ENCODE measurements around the gene MYCN. TPM values are rescaled to one million over a fixed set of nuclear protein-coding genes. Genes with fewer than 3 reads are reported as not detected.

MYCN gene
- total RNA-seq, 1 experiment from 2014 or later: not detected

- no peaks in the 10 kb centered on the region for H3K9me3 ChIP-seq (ENCODE audit: low read length)
- POLR2A ChIA-PET (ENCODE audit: unreplicated experiment): no interaction called here
- peaks cover 36% of the 10 kb centered on the region for H3K27me3 ChIP-seq (ENCODE audit: low read length)
- H3F3A ChIP-seq (ENCODE audit: low read length, unreplicated experiment): no peaks in the 10 kb centered on the region
- DNase-seq: no peak
- TF ChIP-seq EZH2phosphoT487 (IDR thresholded peaks at IDR 0.05; ENCODE audit: borderline replicate concordance, low read length) (no peak), EZH2 (IDR thresholded peaks at IDR 0.05; ENCODE audit: low read length, unreplicated experiment) (no peak), CTCF (conservative IDR thresholded peaks at IDR 0.05; ENCODE audit: low read depth, low read length) (no peak)
- H2AFZ ChIP-seq (ENCODE audit: low read length): no peak overlapping the region
- no peaks in the 10 kb centered on the region for H3K79me2 ChIP-seq (ENCODE audit: low read length)
- no peaks in the 10 kb centered on the region for H4K20me1 ChIP-seq (ENCODE audit: low read length)
- H3K4me3 ChIP-seq (ENCODE audit: low read length): no peak overlapping the region
- CTCF ChIA-PET: no interaction called here
- no TSS peak for BruUV-seq (replicated peaks)
- no peaks in the 10 kb centered on the region for H3K9me2 ChIP-seq (replicated peaks; ENCODE audit: low read length)
- no peaks in the 10 kb centered on the region for H3K36me3 ChIP-seq (ENCODE audit: low read depth, low read length)
- H3K4me2 ChIP-seq (ENCODE audit: low read length): no peak overlapping the region
- intact Hi-C loops (cut with micrococcal nuclease): no loop called here
- H3K4me1 ChIP-seq (ENCODE audit: insufficient read depth, low read length): no peaks in the 10 kb centered on the region
- no peak overlapping the region for H3K27ac ChIP-seq (ENCODE audit: low read length)
- H3K9ac ChIP-seq (ENCODE audit: low read length): no peak overlapping the region
- ATAC-seq: no peak
Measured at GRCh38 chr2:15934291-15934945, 5.9 kb upstream of the MYCN start.

- no peak for DNase-seq
- H3K79me2 ChIP-seq (ENCODE audit: low read length): no peaks in the 10 kb centered on the region
- TF ChIP-seq EZH2phosphoT487 (IDR thresholded peaks at IDR 0.05; ENCODE audit: borderline replicate concordance, low read length): no peak
- no peak for TF ChIP-seq EZH2 (IDR thresholded peaks at IDR 0.05; ENCODE audit: low read length, unreplicated experiment)
- no peak for TF ChIP-seq CTCF (conservative IDR thresholded peaks at IDR 0.05; ENCODE audit: low read depth, low read length)
- no peaks in the 10 kb centered on the region for H3F3A ChIP-seq (ENCODE audit: low read length, unreplicated experiment)
- no peak overlapping the region for H2AFZ ChIP-seq (ENCODE audit: low read length)
- 0 out of 2 replicates have a peak, but pooled peaks cover 4% of the 10 kb centered on the region for H3K4me1 ChIP-seq (ENCODE audit: insufficient read depth, low read length)
- intact Hi-C loops (cut with micrococcal nuclease): no loop called here
- ChIA-PET POLR2A (ENCODE audit: unreplicated experiment) (no interaction called here), CTCF (no interaction called here)
- no peaks in the 10 kb centered on the region for H3K9me3 ChIP-seq (ENCODE audit: low read length)
- no TSS peak for BruUV-seq (replicated peaks)
- no peaks in the 10 kb centered on the region for H3K9me2 ChIP-seq (replicated peaks; ENCODE audit: low read length)
- H3K27ac ChIP-seq (ENCODE audit: low read length): no peak overlapping the region
- peaks cover 42% of the 10 kb centered on the region for H3K27me3 ChIP-seq (ENCODE audit: low read length)
- no peak overlapping the region for H3K4me2 ChIP-seq (ENCODE audit: low read length)
- H3K4me3 ChIP-seq (ENCODE audit: low read length): no peak overlapping the region
- no peaks in the 10 kb centered on the region for H4K20me1 ChIP-seq (ENCODE audit: low read length)
- no peaks in the 10 kb centered on the region for H3K36me3 ChIP-seq (ENCODE audit: low read depth, low read length)
- H3K9ac ChIP-seq (ENCODE audit: low read length): no peak overlapping the region
- no peak for ATAC-seq
Measured at GRCh38 chr2:15935189-15935588, 5.2 kb upstream of the MYCN start.

- H3K4me2 ChIP-seq (ENCODE audit: low read length): no peak overlapping the region
- no peaks in the 10 kb centered on the region for H3K9me2 ChIP-seq (replicated peaks; ENCODE audit: low read length)
- no peak overlapping the region for H3K9ac ChIP-seq (ENCODE audit: low read length)
- H4K20me1 ChIP-seq (ENCODE audit: low read length): no peaks in the 10 kb centered on the region
- peaks cover 47% of the 10 kb centered on the region for H3K27me3 ChIP-seq (ENCODE audit: low read length)
- H2AFZ ChIP-seq (ENCODE audit: low read length): no peak overlapping the region
- ChIA-PET POLR2A (ENCODE audit: unreplicated experiment) (no interaction called here), CTCF (no interaction called here)
- no peaks in the 10 kb centered on the region for H3K36me3 ChIP-seq (ENCODE audit: low read depth, low read length)
- ATAC-seq (no peak), DNase-seq (no peak)
- H3K4me3 ChIP-seq (ENCODE audit: low read length): no peak overlapping the region
- TF ChIP-seq CTCF (conservative IDR thresholded peaks at IDR 0.05; ENCODE audit: low read depth, low read length): no peak
- TF ChIP-seq EZH2phosphoT487 (IDR thresholded peaks at IDR 0.05; ENCODE audit: borderline replicate concordance, low read length): no peak
- no peak for TF ChIP-seq EZH2 (IDR thresholded peaks at IDR 0.05; ENCODE audit: low read length, unreplicated experiment)
- no peaks in the 10 kb centered on the region for H3F3A ChIP-seq (ENCODE audit: low read length, unreplicated experiment)
- no TSS peak for BruUV-seq (replicated peaks)
- no peaks in the 10 kb centered on the region for H3K79me2 ChIP-seq (ENCODE audit: low read length)
- H3K4me1 ChIP-seq (ENCODE audit: insufficient read depth, low read length): 0 out of 2 replicates have a peak, but pooled peaks cover 6% of the 10 kb centered on the region
- intact Hi-C loops (cut with micrococcal nuclease): no loop called here
- no peaks in the 10 kb centered on the region for H3K9me3 ChIP-seq (ENCODE audit: low read length)
- H3K27ac ChIP-seq (ENCODE audit: low read length): no peak overlapping the region
Measured at GRCh38 chr2:15935675-15936074, 4.7 kb upstream of the MYCN start.

All from PC-3 (cell line).